Measurements from ENCODE around the gene PRRC1. TPM values are rescaled to one million over a fixed set of nuclear protein-coding genes. Genes with fewer than 3 reads are reported as not detected.

Gene PRRC1
- polyA plus RNA-seq, 12 donors, result 51.4 to 86.4 (median 62.7) TPM; not detected in 1

- no peak for DNase-seq
These were observed 85.0 kb downstream of the PRRC1 start for GRCh38 chr5:127602481-127602880.

- DNase-seq, result no peak
These were observed 85.7 kb downstream of the PRRC1 start for GRCh38 chr5:127602896-127603844.

Other genes with a start within 250 kb of the PRRC1 start
- gene MEGF10, start 226.8 kb upstream of the PRRC1 start, polyA plus RNA-seq (ENCODE audit: insufficient read length in 12 of 12), result 10 to 100 TPM in 11 of 12 donors, not detected in 1; 19.9 to 51.7 (median 37.8) TPM
- gene CTXN3, start 131.4 kb downstream of the PRRC1 start, polyA plus RNA-seq (ENCODE audit: insufficient read length in 12 of 12), result 1 to 10 TPM in 6 of 12 donors, under 1 TPM in 4, not detected in 2; 0.45 to 4.5 (median 1.6) TPM
- 1 to 10 TPM in 5 of 12 donors, under 1 TPM in 5, not detected in 2; 0.32 to 1.5 (median 1.0) TPM for gene CCDC192, start 185.8 kb downstream of the PRRC1 start, polyA plus RNA-seq (ENCODE audit: insufficient read length in 12 of 12)